OCI-LY3 (cell line): ENCODE measurements around the gene HOXC13.
A peak's percentile ranks its signal among the peaks of the same experiment; 100 is the strongest.

Source experiments
- H2AFZ ChIP-seq: fragments of 200-600, 300-600 bp; shearing (Covaris generic); 2 replicates; pipeline ENCODE4 v1.6.0; 2014; ENCODE audit warnings: antibody characterized with exemption, low read depth, low read length
- H3K27ac ChIP-seq: fragments of 200-600, 300-600 bp; sonication (generic); 2 replicates; pipeline ENCODE4 v1.5.1; 2014; ENCODE audit warnings: mild to moderate bottlenecking, low read length, moderate library complexity, mixed read lengths
- H3K27me3 ChIP-seq: fragments of 200-600, 300-600 bp; sonication (generic); 2 replicates; pipeline ENCODE4 v1.6.1; 2014; ENCODE audit warnings: low read depth, low read length, mixed read lengths
- H3K36me3 ChIP-seq: fragments of 200-600, 300-600 bp; sonication (generic); replicated peaks from 2 replicates; pipeline ENCODE3; 2014; ENCODE audit warnings: low read depth, low read length, mixed read lengths
- H3K4me1 ChIP-seq: fragments of 300-600, 200-600 bp; sonication (generic); 2 replicates; pipeline ENCODE4 v1.6.1; 2014; ENCODE audit warnings: low read length, mixed read lengths
- H3K4me2 ChIP-seq: fragments of 200-600, 300-600 bp; sonication (generic); 2 replicates; pipeline ENCODE4 v1.6.1; 2014; ENCODE audit warnings: low read length, mixed read lengths
- H3K4me3 ChIP-seq: fragments of 300-600, 200-600 bp; sonication (generic); 2 replicates; pipeline ENCODE4 v1.5.1; 2014; ENCODE audit warnings: antibody characterized with exemption, mild to moderate bottlenecking, low read length, moderate library complexity
- H3K79me2 ChIP-seq: fragments of 300-600, 200-600 bp; shearing (Covaris generic); 2 replicates; pipeline ENCODE4 v1.6.1; 2014; ENCODE audit warnings: mild to moderate bottlenecking, low read length, mixed read lengths
- H3K9ac ChIP-seq: fragments of 300-600, 200-600 bp; shearing (Covaris generic); 2 replicates; pipeline ENCODE4 v1.6.0; 2014; ENCODE audit warnings: mild to moderate bottlenecking, low read length, moderate library complexity
- H3K9me3 ChIP-seq: fragments of 200-600, 300-600 bp; shearing (Covaris generic); 2 replicates; pipeline ENCODE4 v1.6.1; 2014; ENCODE audit warnings: low read length, mixed read lengths; ENCODE audit not compliant: insufficient read depth
- H4K20me1 ChIP-seq: fragments of 200-600, 300-600 bp; sonication (generic); 2 replicates; pipeline ENCODE4 v1.6.1; 2016; ENCODE audit warnings: low read length, mixed read lengths; ENCODE audit not compliant: insufficient read depth
- CTCF ChIP-seq: fragments of 200-600, 300-600 bp; sonication (generic); IDR thresholded peaks from 2 replicates; pipeline ENCODE4 v1.5.1; 2014; ENCODE audit warnings: antibody characterized with exemption, low read length, low read depth
- EZH2phosphoT487 ChIP-seq: fragments of 200-600 bp; shearing (Covaris generic); IDR thresholded peaks from 2 replicates; pipeline ENCODE4 v1.6.1; 2018; ENCODE audit warnings: antibody characterized with exemption, mixed run types, low read depth

Gene HOXC13

GRCh38 chr12:53956251-53956887 lies 17.7 kb downstream of the HOXC13 start:
- TF ChIP-seq EZH2phosphoT487 (no peak), CTCF (no peak; the same call in 1 of the 2 replicates)
- H2AFZ ChIP-seq, result peak overlapping the region; percentile 75
- H3K27ac ChIP-seq, result no peak overlapping the region
- H3K4me1 ChIP-seq, result peaks cover 20% of the 10 kb centered on the region
- no peaks in the 10 kb centered on the region for H3K79me2 ChIP-seq
- H3K4me3 ChIP-seq, result peak overlapping the region; percentile 58
- H3K36me3 ChIP-seq, result no peaks in the 10 kb centered on the region
- H4K20me1 ChIP-seq, result no peaks in the 10 kb centered on the region
- peaks cover 13% of the 10 kb centered on the region for H3K27me3 ChIP-seq
- peak overlapping the region; percentile 79 for H3K4me2 ChIP-seq
- H3K9ac ChIP-seq, result peak overlapping the region; percentile 33; the same call in 1 of the 2 replicates
- H3K9me3 ChIP-seq, result no peaks in the 10 kb centered on the region

- peak overlapping the region; percentile 75 for H2AFZ ChIP-seq
- no peaks in the 10 kb centered on the region for H4K20me1 ChIP-seq
- H3K27me3 ChIP-seq, result peaks cover 13% of the 10 kb centered on the region
Observed at GRCh38 chr12:53956914-53957536, 18.4 kb downstream of the HOXC13 start.

DNA sequence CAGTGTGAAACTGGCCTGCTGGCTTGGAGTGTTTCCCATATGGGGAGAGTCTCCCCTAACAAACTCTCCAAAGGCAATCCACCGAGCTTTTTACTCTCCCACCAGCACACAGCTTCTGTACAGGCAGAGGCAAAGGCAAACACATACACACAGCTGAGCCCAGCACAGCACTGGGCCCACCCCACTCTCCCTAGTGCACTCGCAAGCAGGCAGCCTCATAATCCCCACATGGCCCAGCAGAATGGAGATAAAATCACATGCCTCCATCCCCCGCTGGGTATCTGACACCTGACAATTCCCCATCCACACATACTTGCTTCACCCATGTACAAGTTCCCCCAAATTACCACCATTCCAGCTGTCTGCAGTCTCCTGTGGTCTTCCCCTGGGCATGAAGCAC lies 19.5 kb downstream of the HOXC13 start:
- Histone ChIP-seq H3K4me3 (no peak overlapping the region), H3K27me3 (peaks cover 13% of the 10 kb centered on the region), H3K36me3 (no peaks in the 10 kb centered on the region), H4K20me1 (no peaks in the 10 kb centered on the region), H3K4me2 (no peak overlapping the region), H3K9me3 (no peaks in the 10 kb centered on the region), H2AFZ (no peak overlapping the region), H3K79me2 (no peaks in the 10 kb centered on the region), H3K27ac (no peak overlapping the region), H3K9ac (no peak overlapping the region), H3K4me1 (peaks cover 20% of the 10 kb centered on the region)
- TF ChIP-seq CTCF (no peak), EZH2phosphoT487 (no peak)

More at GRCh38 chr12:53956914-53957536, 18.4 kb downstream of the HOXC13 start:
- TF ChIP-seq CTCF, result no peak
- TF ChIP-seq EZH2phosphoT487, result no peak
- Histone ChIP-seq H3K9me3 (no peaks in the 10 kb centered on the region), H3K4me3 (peak overlapping the region; percentile 58), H3K79me2 (no peaks in the 10 kb centered on the region), H3K27ac (no peak overlapping the region), H3K36me3 (no peaks in the 10 kb centered on the region), H3K4me1 (peaks cover 20% of the 10 kb centered on the region), H3K9ac (peak overlapping the region; percentile 33; the same call in 1 of the 2 replicates), H3K4me2 (peak overlapping the region; percentile 79)

DNA sequence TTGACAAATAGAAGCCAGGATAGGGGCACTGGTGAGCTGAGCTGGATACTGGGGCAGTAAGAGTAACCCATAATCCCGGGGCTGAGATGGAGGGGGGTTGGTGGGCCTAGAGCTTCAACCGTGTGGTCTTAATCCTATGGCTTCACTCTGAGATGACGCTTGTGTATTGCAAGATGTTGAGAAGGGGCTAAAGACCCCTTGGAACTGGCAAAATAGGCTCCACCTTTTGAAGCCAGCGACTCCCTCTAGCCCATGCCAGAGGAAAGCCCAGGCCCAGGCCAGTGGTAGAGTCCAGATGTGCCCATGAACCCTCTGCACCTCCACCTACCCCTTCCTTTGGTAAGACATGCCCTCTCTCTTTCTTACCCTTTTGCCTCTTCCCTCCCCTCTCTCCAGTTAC lies 20.7 kb downstream of the HOXC13 start:
- TF ChIP-seq CTCF (no peak), EZH2phosphoT487 (no peak)
- Histone ChIP-seq H2AFZ (no peak overlapping the region), H3K27ac (no peak overlapping the region), H3K79me2 (no peaks in the 10 kb centered on the region), H3K4me2 (no peak overlapping the region), H3K36me3 (no peaks in the 10 kb centered on the region), H3K4me3 (no peak overlapping the region), H3K9ac (no peak overlapping the region), H3K4me1 (peaks cover 21% of the 10 kb centered on the region), H4K20me1 (no peaks in the 10 kb centered on the region), H3K9me3 (no peaks in the 10 kb centered on the region), H3K27me3 (peaks cover 7% of the 10 kb centered on the region)
